ENCODE data around the gene SPATA3.

The SPATA3 gene

DNA sequence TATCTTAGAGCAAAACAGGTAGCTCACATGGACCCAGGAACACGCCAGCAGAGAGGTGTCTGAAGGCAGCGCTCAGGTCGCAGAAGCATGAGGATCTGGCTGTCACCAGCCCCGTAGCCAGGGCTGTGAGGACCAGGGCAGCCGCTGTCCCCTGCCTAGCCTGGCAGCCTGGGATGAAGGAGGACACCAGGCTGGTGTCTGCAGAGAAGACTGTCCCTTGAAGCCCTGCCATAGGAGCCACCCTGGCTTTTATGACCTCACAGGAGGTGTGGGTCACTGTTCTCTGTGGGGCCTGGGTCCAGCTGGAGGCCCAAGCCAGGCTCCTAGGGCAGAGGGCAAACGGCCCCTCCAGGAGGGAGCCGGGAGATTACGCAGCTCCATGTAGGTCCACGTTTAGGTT is at the start of gene SPATA3:
TSS of gene SPATA3 (plus strand) at position 301 of the 400 bp plus-strand sequence. CDS start 113 bp downstream, outside the sequence.
- H3K27ac ChIP-seq, result no peak within 1 kb of the TSS
- DNase-seq (ENCODE audit: low read depth, low spot score), result no peak

DNA sequence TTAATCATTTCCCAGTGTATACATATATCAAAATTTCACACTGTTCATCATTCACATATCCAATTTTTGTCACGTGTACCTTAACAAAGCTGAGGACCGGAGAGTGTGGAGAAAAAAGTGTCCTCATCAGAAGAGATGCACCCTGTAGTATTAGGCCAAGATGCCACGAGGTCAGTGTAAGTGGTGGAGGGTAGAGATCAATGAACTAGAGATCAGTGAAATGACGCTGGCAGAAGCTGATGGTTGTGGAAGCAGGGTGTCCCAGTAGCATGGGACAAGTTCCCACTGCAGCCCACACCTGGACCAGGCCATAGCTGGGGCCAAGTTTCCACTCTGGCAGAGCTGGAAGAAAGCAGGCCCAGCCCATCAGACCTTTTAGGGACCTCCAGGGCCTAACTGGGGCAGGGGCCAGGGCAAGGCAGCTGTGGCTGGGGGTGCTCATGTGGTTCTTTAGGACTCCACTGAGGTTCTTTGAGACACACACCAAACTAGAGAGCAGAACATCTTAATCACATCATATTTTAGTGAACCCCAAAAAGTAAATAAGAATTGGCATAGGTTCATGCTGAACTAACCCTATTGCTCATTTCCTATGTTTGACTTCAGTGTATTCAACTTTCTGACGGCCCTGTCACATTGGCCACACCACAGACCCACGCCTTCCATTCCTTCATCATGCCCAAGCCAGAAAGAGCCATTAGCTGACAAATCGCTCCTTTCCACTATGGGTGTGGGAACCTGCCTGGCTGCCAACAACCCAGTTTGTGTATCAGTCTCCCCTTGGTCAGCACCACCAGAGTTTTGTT is 49.3 kb upstream of the SPATA3 start:
- no peak overlapping the region for H3K27ac ChIP-seq
- no peak for DNase-seq (ENCODE audit: low read depth, low spot score)

DNA sequence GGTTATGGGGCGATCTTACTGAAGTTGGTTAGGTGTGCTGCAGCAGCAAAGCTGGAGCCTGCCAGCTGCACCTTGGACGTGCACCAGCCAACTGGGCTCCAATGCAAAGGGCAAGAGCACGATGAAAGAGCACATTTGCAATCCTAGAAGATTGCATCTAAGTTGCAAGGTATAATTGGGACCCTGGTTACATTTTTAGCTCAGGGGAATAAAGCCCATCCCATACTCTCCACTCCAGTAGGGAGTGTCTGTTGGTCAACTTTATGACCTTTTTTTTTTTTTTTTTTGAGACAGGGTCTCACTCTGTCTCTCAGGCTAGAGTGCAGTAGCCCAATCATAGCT is 48.7 kb upstream of the SPATA3 start:
- H3K27ac ChIP-seq, result no peak overlapping the region
- no peak for DNase-seq (ENCODE audit: low read depth, low spot score)

DNA sequence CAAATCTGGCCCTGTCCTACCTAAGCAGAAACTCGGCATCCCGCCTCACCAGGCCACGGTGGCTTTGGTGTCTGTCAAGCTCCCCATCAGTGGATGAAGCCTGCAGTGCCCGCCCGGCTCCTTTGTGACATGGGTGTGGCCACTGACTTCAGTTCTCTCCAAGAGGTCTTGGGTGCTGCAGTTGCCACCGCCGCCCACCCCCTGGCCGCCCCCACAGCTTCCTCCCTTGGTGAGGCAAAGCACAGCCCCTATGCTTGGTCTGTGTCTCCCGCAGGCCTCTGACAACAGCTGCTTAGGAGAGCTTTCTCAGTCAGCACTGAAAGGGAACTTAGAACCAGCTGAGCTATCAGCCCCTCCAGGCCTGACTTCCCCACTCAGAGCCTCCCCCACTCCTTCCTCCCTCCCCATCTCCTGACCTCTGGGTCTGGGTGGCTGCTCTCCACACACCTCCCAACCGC is 48.0 kb upstream of the SPATA3 start:
- DNase-seq (ENCODE audit: low read depth, low spot score), result no peak
- H3K27ac ChIP-seq, result no peak overlapping the region

DNA sequence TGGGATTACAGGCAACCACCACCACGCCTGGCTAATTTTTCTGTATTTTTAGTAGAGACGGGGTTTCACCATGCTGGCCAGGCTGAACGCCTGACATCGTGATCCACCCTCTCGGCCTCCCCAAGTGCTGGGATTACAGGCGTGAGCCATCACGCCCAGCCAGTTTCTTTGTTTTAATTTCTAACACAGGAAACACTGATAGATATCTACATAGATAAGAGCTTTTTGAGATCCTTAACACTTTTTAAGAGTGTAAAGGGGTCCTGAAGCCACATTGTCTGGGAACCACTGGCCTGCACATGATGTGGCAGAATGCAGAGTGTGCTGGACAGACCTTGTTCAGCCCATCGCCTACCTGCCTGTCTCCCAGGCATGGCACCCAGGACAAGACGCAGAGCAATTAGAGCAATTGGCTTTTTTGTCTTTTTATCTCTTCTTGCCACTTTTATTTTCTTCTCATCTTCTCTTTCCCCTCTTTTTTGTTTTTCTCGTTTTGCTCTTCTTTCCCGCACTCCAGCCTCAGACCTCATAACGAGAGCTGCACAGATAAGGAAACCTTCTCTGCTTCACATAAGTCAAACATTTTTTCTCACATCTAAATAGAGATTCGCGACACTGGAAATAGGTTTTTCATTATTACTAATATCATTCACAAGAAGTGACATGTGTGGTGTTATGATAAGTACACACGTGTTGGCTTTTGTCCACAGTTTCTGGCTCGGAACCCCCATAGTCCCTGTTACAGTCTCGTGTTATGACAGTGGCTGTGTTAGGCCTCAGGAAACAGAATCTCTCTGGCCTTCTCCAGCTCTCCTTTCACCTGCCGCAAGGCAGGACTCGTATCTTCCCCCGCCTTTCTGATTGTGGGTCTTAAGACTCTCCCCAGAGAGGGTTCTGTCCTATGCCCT is 45.7 kb upstream of the SPATA3 start:
- no peak for DNase-seq (ENCODE audit: low read depth, low spot score)
- no peak overlapping the region for H3K27ac ChIP-seq

DNA sequence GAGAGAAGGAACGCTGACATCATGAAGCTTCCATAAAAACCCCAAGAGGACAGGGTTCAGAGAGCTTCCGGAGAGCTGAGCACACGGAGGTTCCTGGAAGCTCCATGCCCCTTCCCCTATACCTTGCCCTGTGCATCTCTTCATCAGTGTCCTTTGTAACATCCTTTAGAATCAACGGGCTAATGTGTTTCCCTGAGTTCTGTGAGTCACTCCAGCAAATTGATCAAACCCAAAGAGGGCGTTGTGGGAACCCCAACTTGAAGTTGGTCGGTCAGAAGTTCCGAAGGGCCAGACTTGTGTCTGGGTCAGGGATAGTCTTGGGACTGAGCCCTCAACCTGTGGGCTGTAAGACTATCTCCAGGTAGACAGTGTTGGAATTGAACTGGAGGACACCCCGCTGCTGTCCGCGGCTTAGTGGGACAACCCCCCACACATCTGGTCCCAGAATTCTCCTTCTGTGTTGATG is 45.0 kb upstream of the SPATA3 start:
- H3K27ac ChIP-seq, result no peak overlapping the region
- no peak for DNase-seq (ENCODE audit: low read depth, low spot score)

DNA sequence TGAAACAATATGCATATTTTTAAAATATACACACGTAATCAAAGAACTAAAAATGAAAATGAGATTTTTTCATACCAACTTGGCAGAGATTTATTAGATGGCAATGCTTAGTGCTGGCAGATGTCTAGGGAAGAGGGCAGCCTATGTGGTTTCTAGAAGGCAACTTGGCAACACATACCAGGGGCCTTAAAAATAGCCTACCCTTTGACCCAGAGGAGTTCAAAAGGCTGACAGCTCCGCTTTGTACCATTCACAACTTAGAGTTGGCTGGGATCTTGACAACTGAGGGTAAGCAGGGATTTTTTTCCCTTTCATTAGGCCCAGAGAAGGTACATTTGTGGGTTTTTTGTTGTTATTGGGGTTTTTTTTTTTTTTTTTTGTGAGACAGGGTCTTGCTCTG is 44.5 kb upstream of the SPATA3 start:
- DNase-seq (ENCODE audit: low read depth, low spot score), result no peak

DNA sequence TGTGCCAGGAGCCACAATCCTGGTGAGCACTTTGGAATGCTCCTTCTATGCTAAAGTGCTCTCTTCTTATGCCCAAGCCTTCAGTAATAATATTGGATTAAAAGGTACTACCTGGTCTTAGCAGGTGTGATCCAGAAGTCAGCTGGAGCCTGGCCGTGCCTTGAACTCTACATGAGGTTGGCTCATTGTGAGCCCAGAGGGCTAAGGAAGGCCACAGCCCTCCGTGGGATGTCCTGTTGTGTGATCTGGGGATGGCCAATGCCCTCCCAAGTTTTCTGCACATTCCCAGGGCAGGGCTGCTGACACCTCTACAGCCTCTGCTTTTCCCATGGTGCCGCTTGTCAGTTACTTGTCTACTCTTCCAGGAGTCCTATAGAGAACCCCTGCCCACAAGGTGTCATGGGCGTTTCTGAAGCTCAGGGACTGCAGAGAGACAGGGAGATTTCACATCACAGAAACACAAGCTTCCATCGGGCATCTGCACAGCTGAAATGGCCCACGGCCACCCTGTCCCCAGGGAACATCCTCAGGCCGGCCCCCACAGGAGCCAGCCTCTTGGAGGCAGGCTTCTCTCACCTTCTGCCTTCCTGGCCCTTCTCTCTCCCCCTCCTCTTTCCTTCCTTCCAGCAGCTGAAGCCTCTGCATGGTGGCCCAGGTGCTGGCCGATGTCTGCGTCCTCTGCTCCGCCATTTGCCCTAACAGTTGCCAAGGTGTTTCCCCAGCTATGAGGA is 43.5 kb upstream of the SPATA3 start:
- no peak overlapping the region for H3K27ac ChIP-seq
- no peak for DNase-seq (ENCODE audit: low read depth, low spot score)

More for the DNA sequence above, 44.5 kb upstream of the SPATA3 start:
- H3K27ac ChIP-seq, result no peak overlapping the region

DNA sequence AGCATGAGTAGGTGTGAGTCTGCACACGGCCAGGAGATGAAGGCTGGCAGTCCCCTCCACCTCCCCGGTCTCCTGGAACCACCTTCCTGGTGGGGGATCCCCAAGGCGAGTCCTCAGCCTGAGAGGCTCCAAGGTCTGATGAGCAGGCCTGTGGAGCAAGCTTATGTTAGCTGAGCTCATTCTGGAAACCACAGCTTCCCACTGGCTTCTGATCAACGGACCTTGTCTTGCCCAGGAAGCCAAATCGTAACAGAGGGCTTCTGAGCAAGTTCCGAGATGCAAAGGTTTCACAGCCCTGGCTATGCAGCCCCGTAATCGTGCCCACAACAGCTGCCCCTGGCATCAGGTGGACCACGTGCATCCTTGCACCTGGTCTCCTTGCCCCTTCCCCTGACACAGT is 42.1 kb upstream of the SPATA3 start:
- H3K27ac ChIP-seq, result no peak overlapping the region
- DNase-seq (ENCODE audit: low read depth, low spot score), result no peak

DNA sequence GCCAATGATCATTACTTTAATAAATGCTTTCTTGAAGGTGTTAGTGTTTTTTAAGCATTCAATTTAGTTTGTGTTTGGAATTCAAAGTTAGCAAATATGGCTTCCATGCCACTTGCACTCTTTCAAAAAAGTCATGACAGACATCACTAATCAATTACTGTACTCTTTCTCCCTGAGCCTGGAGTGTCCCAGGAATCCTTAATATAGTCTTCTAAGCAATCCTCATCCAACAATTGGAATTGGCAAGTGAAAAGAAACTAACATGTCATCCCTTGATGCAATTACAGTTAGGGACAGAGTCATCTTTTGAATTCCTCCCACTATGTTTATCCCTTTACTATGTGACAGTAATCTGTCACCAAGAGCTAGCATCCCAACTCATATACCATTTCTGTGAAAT is 41.2 kb upstream of the SPATA3 start:
- H3K27ac ChIP-seq, result no peak overlapping the region
- DNase-seq (ENCODE audit: low read depth, low spot score), result no peak

DNA sequence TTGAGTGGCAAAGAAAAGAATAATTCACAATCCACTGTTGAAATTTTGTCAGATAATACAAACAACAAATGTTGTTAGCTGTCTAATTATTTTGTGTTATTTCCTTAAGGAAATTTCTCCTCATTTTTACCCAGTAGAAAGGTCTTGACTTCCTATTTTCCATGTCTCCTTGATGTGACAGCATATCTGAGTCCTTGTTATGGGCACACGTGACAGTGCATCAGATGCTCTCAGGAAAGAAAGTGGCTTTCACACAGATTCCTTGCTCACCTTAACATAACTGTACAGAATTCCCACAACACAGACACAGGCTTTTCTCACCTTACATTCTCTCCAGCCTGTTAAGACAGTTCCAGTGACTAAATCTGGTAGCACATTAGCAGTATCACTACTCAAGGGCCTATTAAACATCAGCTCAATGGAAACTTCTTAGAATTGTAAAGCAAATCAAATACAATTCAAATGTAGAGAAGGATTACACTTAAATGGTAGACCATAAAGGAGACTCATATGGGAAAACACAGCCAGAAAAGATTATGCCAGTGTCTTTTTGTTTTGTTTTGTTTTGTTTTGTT is 40.7 kb upstream of the SPATA3 start:
- no peak for DNase-seq (ENCODE audit: low read depth, low spot score)

DNA sequence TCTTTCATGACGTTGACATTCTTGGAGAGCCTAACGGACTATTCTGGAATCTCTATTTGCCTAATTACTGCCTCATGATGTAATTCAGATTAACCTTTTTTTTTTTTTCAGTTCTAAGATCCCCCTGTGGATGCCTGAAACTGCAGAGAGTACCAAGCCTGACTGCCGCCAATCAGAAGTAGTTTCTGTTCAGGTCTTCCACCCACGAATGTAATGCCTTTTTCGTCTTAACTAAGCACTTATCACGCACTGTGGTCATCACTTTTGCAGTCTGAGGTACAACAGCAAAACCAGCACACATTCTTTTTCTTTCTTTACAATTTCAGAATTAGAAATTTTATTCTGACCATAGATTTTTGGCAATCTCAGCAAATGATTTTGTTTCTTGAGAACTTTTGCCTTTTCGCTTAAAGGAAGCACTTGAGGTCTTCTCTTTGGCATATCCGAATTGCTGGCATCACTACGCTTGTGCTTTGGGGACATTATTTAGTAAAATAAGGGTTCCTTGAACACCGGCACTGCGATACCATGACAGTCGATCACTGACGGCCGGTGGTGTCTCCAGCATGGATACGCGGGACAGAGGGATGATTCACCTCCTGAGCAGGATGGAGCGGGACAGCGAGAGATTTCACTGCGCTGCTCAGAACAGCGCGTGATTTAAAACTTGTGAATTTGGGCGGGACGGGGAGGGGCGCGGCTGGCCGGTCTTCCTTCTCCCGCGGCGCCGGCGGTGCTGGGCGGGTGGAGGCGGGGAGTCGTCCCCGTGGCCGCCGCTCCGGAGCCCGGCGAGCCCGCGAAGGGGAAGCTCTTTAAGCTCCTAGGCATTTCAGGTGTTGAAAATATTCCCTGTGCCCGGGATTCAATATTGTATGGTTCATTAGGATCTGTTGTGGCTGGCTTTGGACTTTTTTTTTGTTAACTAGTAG is 38.8 kb upstream of the SPATA3 start:
- no peak overlapping the region for H3K27ac ChIP-seq
- DNase-seq (ENCODE audit: low read depth, low spot score), result peak; percentile 8

More for the DNA sequence above, 40.7 kb upstream of the SPATA3 start:
- no peak overlapping the region for H3K27ac ChIP-seq

DNA sequence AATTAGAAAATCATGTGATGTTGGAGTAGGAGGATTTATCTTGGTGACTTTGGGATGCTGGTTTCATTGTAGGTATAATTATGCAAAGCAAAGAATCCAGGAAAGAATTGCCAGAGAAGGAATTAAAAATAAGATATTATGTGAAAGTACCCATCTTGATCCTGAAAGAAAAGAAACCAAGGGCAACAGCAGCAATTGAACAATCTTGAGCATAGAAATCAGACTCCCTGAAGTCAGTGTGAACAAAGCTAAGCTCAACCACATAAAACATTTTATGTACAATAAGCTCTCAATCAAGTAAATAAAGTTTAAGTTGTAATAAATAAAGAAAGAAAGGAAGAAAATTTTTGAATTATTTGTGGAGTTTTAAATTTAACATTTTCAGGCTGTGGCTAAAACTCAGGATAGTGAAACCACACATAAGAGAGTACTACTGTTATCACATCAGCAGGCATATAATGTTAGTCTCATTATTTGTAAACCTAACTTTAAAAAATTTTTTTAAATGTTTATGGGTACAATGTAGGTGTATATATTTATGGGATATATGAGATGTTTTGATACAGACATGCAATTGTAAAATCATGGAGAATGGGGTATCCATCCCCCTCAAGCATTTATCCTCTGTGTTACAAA is 38.0 kb upstream of the SPATA3 start:
- H3K27ac ChIP-seq, result no peak overlapping the region
- no peak for DNase-seq (ENCODE audit: low read depth, low spot score)

DNA sequence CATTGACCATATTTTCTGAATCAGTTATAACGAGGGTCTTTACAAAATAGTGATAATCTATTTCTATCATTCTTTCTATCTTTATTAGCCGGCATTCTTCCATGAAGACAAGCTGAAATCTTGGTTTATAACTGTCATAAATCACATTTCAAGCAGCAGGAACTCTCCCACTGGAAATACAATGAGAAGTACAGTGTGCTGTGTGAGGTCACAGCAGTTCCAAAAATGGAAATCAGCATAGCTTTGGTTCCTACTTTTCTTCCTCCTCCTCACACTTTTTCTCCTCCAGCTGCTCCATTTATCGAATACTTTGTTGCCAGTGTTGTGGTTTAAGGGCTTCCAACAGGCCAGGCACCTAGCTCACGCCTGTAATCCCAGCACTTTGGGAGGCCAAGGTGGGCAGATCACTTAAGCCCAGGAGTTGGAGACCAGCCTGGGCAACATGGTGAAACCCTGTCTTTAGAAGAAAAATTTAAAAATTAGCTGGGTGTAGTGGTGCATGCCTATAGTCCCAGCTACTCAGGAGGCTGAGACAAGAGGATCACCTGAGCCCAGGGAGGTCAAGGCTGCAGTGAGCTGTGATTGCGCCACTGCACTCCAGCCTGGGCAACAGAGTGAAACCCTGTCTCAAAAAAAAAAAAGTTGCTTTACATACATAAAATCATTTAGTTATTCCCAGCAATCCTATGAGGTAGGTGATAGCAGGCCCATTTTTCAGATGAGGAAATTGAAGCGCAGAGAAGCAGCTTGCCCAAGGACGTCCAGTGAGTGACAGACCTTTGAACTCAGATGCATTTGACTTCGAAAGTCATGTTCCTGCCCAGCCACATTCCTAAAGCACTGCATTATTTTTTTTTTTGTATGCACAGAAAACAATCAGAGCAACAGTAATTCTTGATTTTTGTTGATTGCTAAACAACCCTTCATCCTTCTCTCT is 36.8 kb upstream of the SPATA3 start:
- H3K27ac ChIP-seq, result no peak overlapping the region
- DNase-seq (ENCODE audit: low read depth, low spot score), result no peak

DNA sequence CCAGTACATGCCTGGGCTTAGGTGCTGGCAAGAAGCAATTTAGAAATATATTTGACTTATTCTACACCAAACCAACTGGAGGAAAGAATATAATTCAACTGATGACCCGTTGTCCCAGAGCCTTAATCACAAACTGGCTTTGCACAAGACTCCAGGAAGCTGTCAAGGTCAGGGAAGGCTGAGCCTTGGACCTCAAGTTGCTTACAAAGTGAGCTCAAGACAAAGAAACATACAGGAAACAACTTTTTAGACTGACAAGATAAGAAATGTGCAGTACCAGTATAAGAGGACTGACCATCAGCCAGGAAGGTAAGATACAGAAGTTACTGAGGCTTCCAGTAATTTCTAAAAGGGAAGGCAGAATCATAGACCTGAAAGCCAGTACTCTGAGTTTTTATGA is 35.9 kb upstream of the SPATA3 start:
- no peak for DNase-seq (ENCODE audit: low read depth, low spot score)
- H3K27ac ChIP-seq, result no peak overlapping the region

DNA sequence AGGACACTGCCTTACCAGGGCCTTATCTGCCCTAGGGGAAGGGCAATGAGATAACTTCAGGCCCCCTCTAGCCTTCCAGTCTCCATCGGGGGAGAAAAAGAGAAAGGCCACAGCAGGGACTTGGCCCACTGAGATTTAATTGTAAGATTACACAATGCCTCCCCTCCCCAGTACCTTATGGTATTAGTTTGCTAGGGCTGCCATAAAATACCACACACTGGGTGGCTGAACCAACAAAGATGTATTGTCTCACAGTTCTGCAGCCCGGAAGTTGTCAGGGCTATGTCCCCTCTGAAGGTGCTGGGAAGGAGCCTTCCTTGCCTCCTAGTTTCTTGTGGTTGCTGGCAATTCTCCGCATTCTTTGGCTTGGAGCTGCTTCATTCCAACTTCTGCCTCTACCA is 34.8 kb upstream of the SPATA3 start:
- H3K27ac ChIP-seq, result no peak overlapping the region
- no peak for DNase-seq (ENCODE audit: low read depth, low spot score)

DNA sequence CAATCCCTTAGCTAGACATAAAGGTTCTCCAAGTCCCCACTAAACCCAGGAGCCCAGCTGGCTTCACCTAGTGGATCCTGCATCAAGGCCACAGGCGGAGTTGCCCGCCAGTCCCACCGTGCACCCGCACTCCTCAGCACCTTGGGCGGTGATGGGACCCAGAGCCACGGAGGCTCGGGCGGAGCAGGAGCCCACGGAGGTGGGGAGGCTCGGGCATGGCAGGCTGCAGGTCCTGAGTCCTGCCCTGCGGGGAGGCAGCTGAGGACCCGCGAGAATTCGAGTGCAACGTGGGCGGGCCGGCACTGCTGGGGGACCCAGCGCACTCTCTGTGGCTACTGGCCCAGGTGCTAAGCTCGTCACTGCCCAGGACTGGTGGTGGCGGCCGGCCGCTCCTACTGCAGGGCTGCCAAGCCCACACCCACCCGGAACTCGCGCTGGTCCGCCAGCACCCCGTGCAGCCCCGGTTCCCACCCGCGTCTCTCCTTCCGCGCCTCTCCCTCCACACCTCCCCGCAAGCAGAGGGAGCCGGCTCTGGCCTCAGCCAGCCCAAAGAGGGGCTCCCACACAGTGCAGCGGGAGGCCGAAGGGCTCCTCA is 31.7 kb upstream of the SPATA3 start:
- H3K27ac ChIP-seq, result no peak overlapping the region
- no peak for DNase-seq (ENCODE audit: low read depth, low spot score)
